Esophagus squamous epithelium (tissue), 5 donors: Measurements from ENCODE around the gene LRRC32. TPM values are rescaled to one million over a fixed set of nuclear protein-coding genes. Genes with fewer than 3 reads are reported as not detected.
A peak's percentile ranks its signal among the peaks of the same experiment; 100 is the strongest.

ENCODE experiments used
- DNase-seq: peaks from one replicate; lab custom pipeline; 2025; lab: John Stamatoyannopoulos, UW
- H3K27ac ChIP-seq, 4 donors: fragments of 200-600 bp; sonication (generic); one replicate each; pipeline ENCODE4 v1.5.1; 2016 to 2019; ENCODE audit warnings: mild to moderate bottlenecking in 1 of 4
- H3K27me3 ChIP-seq, 4 donors: fragments of 200-600 bp; sonication (generic); 1 replicate in 3 of 4; 2 replicates in 1 of 4; pipeline versions ENCODE4 v1.5.1 to v1.6.0; 2017 to 2021; ENCODE audit warnings: antibody characterized with exemption in 1 of 4
- H3K36me3 ChIP-seq, 3 donors: fragments of 200-600 bp; sonication (generic); one replicate each; pipeline ENCODE4 v1.5.1; 2016 to 2019
- H3K4me1 ChIP-seq, 3 donors: fragments of 200-600 bp; sonication (generic); one replicate each; pipeline ENCODE4 v1.5.1; 2017 to 2019
- H3K4me3 ChIP-seq, 4 donors: fragments of 200-600 bp; sonication (generic); 1 replicate in 3 of 4; 2 replicates in 1 of 4; pipeline ENCODE4 v1.5.1; 2016 to 2019; ENCODE audit warnings: mild to moderate bottlenecking in 2 of 4, moderate library complexity in 1 of 4
- H3K9me3 ChIP-seq, 3 donors: fragments of 200-600 bp; sonication (generic); one replicate each; pipeline ENCODE4 v1.5.1; 2016 to 2019
- CTCF ChIP-seq, 6 experiments: fragments of 450-650 bp in 4 of 6; fragments of 200-600 bp in 2 of 6; sonication (generic) in 2 of 6; IDR thresholded peaks; one replicate each; pipeline ENCODE4 v1.5.1; 2016 to 2019; ENCODE audit warnings: antibody characterized with exemption in 6 of 6, mild to moderate bottlenecking in 4 of 6, moderate library complexity in 4 of 6
- POLR2A ChIP-seq, 4 donors: fragments of 450-650 bp; IDR thresholded peaks; one replicate each; pipeline ENCODE4 v1.6.1; 2017; ENCODE audit warnings: antibody characterized with exemption in 4 of 4, mild to moderate bottlenecking in 4 of 4, moderate library complexity in 3 of 4
- WGBS, 2 donors: methylation state at CpG; one replicate each; pipeline ENCODE4 v1.1.5; 2018; 5-methylcytosine and 5-hydroxymethylcytosine counted together
- intact Hi-C: fragments of 100-400 bp; cut with DNase I; formaldehyde crosslinking; loops from one replicate; pipeline ENCODE4 v1.15.0; 2022
- total RNA-seq, 4 donors: library from RNA; depleted of rRNA; stranded (reverse); fragments of >200 nt; gene quantifications; one replicate each; pipeline ENCODE4 v1.1.0, GENCODE V29; 2016
- donor health status: DM: yes; HTN: yes; CAD: no.

The LRRC32 gene
- total RNA-seq, 4 donors from 2014 or later = 3.0 to 23.4 (median 8.5) TPM

GRCh38 chr11:76683161-76684095 lies 12.9 kb upstream of the LRRC32 start:
- 80 to 84% methylated on average over 7 of the region's 7 CpGs for WGBS, 2 donors

GRCh38 chr11:76682684-76683083 lies 12.1 kb upstream of the LRRC32 start:
- intact Hi-C loops = no loop called here
- peaks cover 0 to 27% (median 0%) of the 10 kb centered on the region in 4 donors for H3K27me3 ChIP-seq
- no peaks in the 10 kb centered on the region for H3K36me3 ChIP-seq
- no peak overlapping the region for H3K4me3 ChIP-seq
- DNase-seq = no peak
- TF ChIP-seq POLR2A (IDR thresholded peaks at IDR 0.05) (no peak), CTCF (IDR thresholded peaks at IDR 0.05) (no peak)
- H3K4me1 ChIP-seq = peaks cover 0 to 9% (median 4%) of the 10 kb centered on the region in 3 donors
- WGBS, 2 donors = 80 to 92% methylated on average over 1 to 2 of the region's 2 CpGs
- no peak overlapping the region for H3K27ac ChIP-seq
- no peaks in the 10 kb centered on the region for H3K9me3 ChIP-seq

More at GRCh38 chr11:76683161-76684095, 12.9 kb upstream of the LRRC32 start:
- no peaks in the 10 kb centered on the region for H3K36me3 ChIP-seq
- H3K4me3 ChIP-seq = no peak overlapping the region
- TF ChIP-seq POLR2A (IDR thresholded peaks at IDR 0.05) = no peak
- no peak for TF ChIP-seq CTCF (IDR thresholded peaks at IDR 0.05)
- no peaks in the 10 kb centered on the region for H3K9me3 ChIP-seq
- intact Hi-C loops = no loop called here
- DNase-seq = no peak
- H3K4me1 ChIP-seq = peaks cover 0 to 5% (median 4%) of the 10 kb centered on the region in 3 donors
- H3K27ac ChIP-seq = no peak overlapping the region
- peaks cover 0 to 21% (median 0%) of the 10 kb centered on the region in 4 donors for H3K27me3 ChIP-seq

- H3K27me3 ChIP-seq = peaks cover 0 to 27% (median 0%) of the 10 kb centered on the region in 4 donors
- 71 to 78% methylated on average over 2 of the region's 2 CpGs for WGBS, 2 donors
- no peak for TF ChIP-seq POLR2A (IDR thresholded peaks at IDR 0.05)
- no peak for TF ChIP-seq CTCF (IDR thresholded peaks at IDR 0.05)
- H3K27ac ChIP-seq = no peak overlapping the region
- intact Hi-C loops = no loop called here
- no peak for DNase-seq
- peaks cover 0 to 14% (median 9%) of the 10 kb centered on the region in 3 donors for H3K4me1 ChIP-seq
- H3K36me3 ChIP-seq = no peaks in the 10 kb centered on the region
- H3K4me3 ChIP-seq = no peak overlapping the region
- no peaks in the 10 kb centered on the region for H3K9me3 ChIP-seq
These were observed 11.6 kb upstream of the LRRC32 start for GRCh38 chr11:76682106-76682505.

GRCh38 chr11:76680518-76681425 lies 10.2 kb upstream of the LRRC32 start:
- intact Hi-C loops = no loop called here
- TF ChIP-seq CTCF (IDR thresholded peaks at IDR 0.05) = peak; percentile 38 to 80 (median 70)
- no peak for TF ChIP-seq POLR2A (IDR thresholded peaks at IDR 0.05)
- H3K4me3 ChIP-seq = no peak overlapping the region
- 28 to 44% methylated on average over 8 to 11 of the region's 22 CpGs for WGBS, 2 donors
- no peak for DNase-seq
- H3K27ac ChIP-seq = no peak overlapping the region
- H3K27me3 ChIP-seq = peaks cover 0 to 27% (median 0%) of the 10 kb centered on the region in 4 donors
- peaks cover 0 to 15% (median 10%) of the 10 kb centered on the region in 3 donors for H3K4me1 ChIP-seq
- no peaks in the 10 kb centered on the region for H3K36me3 ChIP-seq
- no peaks in the 10 kb centered on the region for H3K9me3 ChIP-seq
